Suppressor macrophage (primary cell): ENCODE data around the gene MTUS2.
A peak's percentile ranks its signal among the peaks of the same experiment; 100 is the strongest.

Source experiments
- DNase-seq, 4 experiments: peaks; one replicate each; pipeline ENCODE4 v3.0.0-alpha.2; 2020 to 2022

MTUS2 gene

DNA sequence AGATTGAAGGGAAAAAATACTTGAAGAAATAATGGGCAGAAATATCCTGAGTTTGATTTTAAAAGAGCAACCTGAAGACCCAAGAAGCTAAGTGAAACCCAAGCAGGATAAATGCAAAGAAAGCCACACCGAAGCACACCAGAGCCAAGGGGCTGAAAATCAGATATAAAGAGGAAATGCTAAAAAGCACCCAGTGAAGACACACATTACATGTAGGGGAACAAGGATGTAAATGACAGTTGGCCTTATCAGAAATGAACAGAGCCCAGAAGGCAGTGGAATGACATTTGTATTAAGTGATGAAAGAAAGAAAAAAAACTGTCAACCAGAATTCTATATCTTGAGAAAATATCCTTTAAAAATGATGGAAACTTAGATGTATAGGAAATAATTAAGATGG, 636.3 kb downstream of the MTUS2 start:
- no peak for DNase-seq

DNA sequence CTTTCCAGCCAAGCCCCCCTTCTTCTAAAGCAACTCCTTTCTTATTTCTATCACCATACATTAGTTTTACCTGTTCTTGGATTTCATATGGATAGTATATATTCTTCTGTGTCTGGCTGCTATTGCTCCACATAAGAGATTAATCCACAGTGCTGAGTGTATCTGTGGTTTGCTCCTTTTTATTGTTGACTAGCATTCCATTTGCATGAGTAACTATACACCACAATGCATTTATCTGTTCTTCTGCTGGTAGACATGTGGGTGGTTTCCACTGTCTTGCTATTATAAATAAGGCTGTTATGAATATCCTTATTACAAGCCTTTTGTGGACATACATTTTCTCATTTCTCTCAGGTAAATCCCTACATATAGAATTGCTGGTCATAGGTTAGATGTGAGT, 637.2 kb downstream of the MTUS2 start:
- DNase-seq: no peak

DNA sequence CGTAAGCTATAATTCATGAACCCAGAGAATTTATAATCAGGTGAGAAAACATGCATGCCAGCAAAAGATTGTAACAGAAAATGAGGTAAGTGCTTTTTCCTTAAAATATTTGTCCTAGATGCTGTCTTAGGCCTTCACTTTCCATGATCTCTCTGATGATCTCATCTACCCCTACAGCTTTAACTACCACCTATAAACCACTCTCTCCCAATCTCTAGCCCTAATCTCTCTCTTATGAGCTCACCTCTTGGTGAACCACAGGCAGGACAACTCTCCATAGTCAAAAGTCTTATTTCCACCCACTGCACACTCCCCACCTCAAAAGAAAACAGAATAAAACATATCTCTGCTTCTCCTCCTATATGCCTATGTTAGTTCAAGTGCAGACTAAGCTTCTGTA, 638.3 kb downstream of the MTUS2 start:
- DNase-seq: no peak

DNA sequence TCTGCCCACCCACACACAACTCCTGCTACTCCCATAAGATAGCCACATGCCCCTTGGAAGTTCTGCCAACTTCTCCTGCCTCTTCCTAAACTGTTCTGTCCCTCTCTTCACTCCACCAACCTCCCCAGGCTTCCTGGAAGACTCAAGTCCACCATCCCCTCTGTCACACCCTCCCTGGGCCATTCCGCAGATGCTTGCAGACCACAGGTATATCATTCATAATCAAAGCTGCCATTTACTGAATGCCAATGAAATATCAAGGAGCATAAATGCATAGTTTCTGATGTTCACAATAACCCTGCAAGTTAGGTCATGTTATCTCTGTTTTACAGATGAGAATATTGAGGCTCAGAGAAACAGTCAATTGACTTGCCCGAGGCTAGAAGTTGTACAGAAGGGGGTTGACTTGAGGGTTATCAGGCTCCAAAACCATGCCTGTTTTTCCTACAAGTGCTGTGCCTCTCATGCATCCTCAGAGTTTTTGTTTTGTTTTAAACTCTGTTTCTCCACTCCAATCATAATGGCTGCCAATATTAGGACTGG, 639.7 kb downstream of the MTUS2 start:
- no peak for DNase-seq

DNA sequence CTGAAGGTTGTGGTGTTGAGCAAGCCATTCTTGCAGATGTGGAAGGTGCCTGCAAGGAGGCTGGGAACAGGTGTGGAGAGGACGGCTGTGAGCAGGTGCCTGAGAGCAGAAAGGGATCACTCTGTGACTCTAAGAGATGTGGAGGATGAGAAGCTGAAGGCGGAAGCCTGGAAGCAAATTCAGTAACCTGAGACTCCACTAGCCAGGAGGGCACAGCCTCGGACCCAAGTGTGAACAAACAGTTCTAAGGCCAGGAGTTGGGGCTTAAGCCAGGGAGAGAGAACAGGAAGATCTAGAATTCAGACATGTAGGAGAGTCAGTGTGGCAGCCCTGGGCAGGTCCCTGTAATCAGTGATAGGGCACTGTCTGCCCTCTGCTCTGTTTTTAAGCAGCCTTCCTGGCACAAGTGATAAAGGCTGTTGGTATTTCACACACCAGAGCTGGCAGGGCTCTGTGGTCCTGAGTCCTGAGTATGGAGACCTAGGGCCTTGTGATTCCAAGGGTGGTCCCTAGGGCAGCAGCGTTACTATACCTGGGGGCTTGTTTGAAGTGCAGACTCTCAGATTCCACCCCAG, 644.1 kb downstream of the MTUS2 start:
- DNase-seq: no peak

DNA sequence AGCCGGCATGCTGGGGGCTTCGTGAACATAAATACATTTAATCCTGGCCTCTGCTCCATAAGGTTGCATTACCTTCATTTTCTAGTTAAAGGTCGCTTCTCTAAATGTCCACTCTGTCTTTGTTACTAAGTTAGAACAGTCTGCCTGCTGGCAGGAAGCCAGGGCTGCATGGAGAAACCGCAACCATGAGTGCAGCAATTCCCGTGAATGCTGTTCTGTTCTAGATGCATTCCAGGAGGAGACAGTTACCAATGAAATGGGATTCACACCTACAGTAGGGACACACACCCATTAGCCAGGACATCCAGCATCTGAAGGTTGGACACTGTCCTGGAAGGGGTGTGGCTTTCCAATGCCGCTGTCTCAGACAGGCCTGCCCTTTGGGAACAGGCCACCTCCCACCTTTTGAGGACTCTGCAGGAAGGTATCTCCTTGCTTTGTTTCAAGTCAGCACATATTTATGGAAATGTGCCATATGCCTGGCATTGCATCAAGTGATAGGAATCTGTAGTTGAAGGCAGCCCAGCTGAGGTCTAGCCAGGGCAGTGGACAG, 645.7 kb downstream of the MTUS2 start:
- no peak for DNase-seq

DNA sequence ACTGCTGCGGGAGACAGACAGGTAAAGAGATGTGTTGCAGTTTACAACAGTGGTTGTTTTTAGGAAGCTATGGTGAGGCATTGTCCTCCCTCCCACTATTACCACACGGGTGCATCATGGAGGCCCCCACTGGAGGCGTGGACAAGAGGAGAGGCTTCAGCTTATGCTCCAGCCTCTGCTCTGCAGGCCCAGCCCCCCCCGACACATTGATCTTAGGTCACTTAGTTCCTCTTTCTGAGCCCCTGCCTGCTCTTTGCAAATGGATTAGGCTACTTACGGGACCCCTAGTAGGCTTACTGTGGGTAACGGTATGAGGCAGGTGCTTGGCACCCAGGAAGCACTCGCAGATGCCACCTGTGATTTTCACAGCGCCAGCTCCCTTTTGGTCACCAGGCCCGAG, 651.4 kb downstream of the MTUS2 start:
- DNase-seq: peak; percentile 37 to 62 (median 56)

DNA sequence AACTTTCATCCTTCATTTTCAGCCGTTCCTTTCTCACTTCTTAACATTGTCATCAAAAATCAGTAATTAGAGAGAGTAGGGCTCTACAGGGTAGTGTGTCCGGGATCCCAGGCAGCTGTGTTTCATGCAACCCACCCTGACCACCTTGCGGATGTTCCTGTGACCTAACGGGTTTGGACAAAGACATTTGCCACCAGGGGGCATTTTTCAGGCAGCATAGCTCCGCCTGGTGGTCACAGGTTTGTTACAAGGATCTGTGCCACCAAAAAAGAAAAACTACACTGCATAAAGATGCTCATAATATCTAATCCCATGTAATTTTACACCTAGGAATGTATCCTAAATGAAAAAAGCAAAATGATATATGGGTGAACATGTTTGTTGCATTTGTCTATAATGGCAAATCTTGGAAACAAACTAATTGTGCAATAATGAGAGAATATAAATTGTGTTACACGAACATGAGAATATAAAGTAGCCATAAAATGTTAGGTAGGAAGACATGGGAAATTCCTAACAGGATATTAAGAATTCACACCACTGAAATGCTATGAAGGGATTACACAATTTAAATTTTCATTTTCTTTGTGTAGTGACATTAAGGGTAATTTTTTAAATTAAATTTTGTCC, 652.3 kb downstream of the MTUS2 start:
- peak; percentile 71 to 85 (median 79) for DNase-seq

DNA sequence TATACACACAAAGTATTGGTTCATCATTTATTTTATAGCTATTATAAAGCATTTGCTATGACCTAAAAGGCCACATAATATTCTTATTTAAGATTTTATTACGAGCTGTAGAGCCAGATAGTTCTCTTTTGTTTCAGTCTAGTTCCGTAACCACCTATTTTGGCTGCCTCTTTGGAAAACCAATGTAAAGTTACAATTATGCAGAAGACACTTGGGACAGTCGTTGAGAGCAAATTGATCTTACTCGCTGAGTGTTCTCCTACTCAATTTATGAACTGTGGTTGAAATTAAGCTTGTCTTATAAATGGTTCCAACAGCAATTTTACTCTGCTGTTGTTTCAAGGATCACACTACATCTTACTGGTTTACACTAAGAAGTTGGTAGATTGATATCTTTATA, 653.0 kb downstream of the MTUS2 start:
- no peak for DNase-seq

DNA sequence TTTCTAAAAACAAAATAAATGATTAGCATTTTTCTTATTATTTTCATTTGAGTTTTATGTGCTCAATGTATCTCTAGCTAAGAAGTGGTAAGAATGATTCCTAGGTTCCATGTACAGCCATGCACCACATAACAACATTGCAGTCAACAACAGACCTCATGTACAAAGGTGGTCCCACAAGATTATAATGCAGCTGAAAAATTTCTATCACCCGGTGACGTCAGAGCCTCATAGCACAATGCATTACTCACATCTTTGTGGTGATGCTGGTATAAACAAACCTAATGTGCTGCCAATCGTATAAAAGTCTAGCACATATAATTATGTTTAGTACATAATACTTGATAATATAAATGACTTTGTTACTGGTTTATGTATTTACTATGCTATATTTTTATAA, 654.9 kb downstream of the MTUS2 start:
- no peak for DNase-seq

DNA sequence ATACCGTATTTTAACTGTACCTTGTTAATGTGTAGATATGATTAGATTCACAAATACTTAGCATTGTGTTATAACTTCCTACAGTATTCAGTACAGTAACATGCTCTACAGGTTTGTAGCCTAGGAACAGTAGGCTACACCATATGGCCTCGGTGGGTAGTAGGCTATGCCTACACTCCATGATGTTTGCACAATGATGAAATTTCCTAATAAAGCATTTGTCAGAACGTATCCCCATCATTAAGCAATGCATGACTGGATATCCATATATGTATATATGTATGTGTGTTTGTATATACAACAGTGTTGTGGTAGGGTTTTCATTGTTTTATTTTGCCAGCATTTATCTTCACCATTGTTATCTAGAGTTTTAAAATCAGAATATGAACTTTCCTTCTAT, 655.9 kb downstream of the MTUS2 start:
- no peak for DNase-seq

DNA sequence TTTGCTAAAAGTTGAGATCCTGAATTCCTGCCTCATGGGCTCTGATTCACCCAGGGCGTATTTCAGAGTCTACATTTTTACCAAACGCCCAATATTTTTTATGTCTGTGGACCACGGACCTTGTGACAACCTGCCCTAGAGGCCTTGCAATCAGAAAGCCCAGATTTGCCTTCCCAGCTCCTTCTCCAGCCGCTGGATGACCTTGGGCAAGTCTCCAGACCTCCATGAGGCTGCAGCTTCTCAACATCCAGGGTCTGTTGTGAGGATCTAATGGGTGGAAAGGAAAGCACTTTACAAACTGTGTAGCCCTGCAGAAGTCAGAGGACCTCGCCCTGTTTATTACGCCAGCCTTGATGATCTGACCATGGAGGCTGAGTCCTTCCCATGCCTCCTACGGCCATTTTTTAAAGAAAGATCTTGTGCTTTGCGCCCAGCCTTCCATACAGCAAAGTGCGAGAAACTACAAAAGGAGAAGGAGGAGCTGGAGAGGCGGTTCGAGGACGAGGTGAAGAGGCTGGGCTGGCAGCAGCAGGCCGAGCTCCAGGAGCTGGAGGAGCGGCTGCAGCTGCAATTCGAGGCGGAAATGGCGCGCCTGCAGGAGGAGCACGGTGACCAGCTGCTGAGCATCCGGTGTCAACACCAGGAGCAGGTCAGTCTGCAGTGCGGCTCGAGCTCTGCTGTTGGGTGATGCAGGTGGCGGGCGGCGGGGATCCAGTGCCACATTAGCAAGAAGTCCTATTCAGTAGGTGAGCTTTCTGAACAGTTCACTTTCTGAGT, 659.8 kb downstream of the MTUS2 start:
- no peak for DNase-seq

DNA sequence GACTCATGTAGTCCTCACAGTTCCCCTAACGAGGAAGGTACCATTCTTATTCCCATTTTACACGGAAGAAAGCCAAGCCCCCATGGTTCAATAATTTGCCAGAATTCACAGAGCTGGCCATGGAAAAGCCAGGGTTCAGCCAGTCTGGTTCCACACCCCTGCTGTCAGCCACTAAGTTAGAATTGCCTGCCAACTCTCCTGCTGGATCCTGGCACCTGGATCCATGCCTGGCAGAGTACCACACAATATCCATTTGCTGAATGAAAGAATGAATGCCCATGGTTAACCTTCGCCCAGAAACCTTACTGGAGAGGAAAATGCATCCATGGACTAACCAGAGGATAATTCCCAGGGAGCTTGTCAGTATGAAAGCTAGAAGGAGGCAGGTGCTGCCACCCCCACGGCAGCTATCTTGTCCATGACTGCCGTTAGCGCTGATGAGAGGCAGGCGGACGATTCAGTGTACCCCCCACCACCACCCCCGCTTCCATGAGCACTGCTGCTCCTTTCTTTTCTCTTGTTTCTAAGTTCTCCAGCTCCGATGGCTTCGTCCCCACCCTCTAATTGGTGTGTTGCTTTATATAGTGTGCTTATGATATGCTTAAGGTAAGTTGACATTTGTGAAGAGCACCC, 660.9 kb downstream of the MTUS2 start:
- DNase-seq: no peak

DNA sequence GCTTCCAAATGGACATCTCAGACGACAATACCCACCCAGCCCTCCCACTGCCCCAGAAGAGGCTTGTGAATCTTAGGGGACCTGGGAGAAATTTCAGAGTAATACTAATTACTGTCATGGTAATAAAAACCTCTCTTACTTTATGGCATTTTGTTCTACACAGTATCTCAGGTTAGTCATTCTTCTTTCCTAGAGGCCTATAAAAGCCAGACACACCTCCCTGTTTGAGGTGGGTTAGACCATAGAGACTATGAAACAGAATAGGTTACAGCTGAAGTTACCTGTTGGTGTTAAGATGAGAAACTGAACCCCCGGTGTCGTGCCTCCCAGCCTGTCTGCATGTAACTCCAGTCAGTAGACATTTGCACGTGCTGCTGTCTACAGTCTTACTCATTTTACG, 661.5 kb downstream of the MTUS2 start:
- DNase-seq: no peak

DNA sequence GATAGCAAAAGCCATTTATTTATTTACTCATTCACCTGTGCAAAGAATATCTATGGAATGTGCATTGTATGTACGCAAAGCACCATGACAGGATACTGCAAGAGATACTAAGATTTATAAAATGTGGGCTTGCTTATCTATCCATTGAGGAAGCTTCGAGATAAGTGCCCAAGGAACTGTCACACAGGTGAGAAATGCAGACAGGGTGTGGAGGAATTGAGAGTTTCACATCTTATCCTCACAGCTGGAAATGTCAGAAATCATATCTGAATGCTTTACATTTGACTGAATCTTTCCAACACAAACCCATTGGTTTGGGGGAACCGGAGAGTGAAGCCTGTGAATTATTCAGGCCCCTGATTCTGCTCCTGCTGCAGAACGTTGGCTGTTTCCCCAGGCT, 662.4 kb downstream of the MTUS2 start:
- no peak for DNase-seq

DNA sequence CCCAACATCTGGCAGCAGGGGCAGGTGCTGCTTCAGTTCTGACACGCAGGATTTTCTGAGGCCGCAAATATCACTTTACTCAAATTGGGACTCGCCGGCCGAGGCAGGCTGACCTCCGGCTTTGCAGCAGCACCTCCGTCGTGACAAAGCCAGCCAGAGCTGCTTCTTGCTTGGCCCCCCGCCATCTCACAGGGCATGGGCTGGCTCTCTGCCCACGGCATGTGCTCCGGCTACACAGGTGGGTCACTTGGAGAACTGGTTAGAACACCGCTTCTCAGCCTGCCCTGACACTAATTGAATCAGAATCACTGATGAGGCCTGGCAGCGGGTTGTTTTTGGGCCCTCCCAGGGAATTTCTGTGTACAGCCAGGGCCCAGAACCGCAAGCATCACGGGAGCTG, 663.1 kb downstream of the MTUS2 start:
- no peak for DNase-seq

DNA sequence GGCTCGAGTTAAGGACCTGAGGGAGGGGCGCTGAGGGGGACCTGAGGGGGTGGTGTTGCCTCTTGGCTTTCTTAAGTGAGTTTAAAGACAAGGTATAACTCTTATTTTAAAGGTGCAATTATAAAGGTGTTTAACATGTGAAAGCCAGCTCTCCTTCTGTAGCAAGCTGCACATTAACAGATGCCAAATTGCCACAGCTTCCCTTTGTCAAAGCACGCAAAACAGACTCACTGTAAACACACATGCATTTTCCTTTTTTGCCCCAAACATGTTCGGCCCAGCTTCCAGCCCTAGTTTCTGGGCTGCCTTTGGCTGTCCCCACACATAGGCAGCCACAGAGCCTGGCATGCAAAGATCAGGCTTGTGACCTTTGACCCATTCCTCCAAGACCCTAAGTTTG, 663.5 kb downstream of the MTUS2 start:
- no peak for DNase-seq

DNA sequence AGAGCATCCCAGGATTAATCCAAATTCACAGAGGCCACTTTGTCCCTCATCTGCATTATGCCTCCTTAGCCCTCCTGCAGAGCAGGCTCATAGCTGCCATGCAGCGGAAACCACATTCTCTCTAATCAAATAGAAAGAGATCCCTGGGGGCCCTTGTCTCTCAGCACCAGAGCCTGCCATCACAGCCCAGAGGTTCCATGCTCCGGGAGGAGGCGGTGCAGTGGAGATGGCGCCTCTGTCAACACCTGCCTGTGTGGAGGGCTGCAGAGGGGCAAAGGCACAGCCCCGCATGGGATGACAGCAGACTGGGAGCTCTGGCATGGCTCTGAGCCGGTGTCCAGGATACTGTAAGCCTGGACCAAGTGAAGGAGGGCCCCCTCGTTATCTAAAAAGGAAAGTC, 664.1 kb downstream of the MTUS2 start:
- no peak for DNase-seq

DNA sequence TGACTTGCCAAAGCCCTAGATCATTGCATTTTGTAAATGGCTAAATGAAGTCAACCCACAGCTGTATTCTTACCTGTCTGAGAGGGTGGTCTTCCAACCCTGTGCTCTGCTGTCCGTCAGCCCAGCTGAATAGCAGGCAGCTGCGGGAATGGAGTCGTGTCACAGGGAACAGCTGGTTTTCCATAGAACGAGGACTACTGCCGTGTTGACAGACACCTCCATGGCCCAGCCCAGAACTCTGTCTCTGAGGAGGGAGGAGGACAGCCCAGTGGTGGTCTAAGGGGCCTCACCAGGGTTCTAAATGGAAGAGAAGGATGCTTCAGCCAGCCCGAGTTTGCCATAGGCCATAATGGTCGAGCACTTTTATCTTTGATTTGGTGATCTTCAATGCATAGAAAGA, 664.7 kb downstream of the MTUS2 start:
- DNase-seq: no peak

DNA sequence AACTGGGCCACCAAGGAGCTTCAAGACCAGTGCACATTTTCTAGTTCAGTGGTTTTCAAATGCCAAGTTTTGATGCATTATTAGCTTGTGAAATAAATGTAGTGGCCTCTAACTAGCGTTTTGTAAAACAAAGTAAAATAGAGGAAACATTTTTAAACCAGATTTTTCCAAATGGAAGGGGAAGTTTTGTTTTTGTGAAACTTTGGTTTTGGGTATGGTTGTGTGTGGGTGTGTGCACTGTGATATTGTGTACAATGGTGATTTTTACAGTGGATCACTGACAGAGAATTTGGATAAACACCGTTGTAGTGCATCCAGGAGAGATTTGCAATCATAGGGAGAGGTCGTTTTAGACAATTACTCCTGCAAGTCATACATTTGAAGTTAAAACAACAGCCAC, 666.4 kb downstream of the MTUS2 start:
- DNase-seq: peak; percentile 30 to 68 (median 46)

DNA sequence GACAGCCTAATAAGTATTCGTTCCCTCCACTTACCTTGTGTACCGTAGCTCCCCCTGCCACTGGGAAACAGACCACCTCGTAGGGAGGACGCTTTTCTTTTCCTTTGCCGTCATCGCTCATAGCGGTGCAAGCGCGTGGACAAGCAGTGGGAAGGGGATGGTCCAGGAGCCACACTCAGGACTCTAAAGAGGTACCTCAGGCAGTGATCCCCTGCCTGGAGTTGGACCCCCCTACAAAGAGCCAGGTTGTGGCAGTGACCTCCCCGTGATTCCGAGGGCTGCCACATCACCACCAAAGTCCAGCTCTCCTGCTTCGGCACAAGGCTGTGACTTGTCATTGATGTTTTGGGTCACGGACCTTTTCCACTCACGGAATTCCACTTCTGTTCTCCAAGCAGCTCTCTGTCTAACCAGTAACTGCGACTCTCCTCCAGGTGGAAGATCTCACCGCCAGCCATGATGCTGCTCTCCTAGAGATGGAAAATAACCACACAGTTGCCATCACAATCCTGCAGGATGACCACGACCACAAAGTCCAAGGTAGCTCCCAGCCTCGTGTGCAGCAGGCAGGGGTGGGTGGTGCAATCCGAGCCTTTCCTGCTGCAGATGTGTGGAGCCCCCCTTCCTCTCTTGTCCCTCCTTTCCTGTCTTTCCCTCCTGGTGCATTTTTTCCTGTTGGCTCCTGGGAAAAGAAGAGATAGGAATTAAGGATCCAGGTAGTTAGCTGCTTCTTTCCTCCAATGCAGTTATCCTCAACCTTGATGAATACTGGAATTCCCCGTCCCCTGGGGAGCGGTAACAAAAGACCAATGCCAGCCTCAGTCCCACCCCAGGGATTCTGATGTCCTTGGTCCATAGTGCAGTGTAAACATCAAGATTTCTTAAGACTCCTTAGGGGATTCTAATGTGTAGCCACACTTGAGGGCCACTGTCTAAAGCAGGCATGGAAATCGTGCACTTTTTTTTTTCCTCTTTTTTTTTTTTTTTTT, 667.6 kb downstream of the MTUS2 start:
- DNase-seq: no peak
